Stomach (tissue), 4 donors: ENCODE measurements around the gene FOXP2.

Source experiments
- CTCF ChIP-seq, 7 experiments: fragments of 450-650 bp in 4 of 7; fragments of 200-600 bp in 3 of 7; sonication (generic) in 3 of 7; IDR thresholded peaks; one replicate each; pipeline ENCODE4 v1.5.1; 2016 to 2019; ENCODE audit warnings: antibody characterized with exemption in 7 of 7, control low read depth in 2 of 7, mild to moderate bottlenecking in 1 of 7
- POLR2AphosphoS5 ChIP-seq, 3 donors: sonication (generic); formaldehyde crosslinking; IDR thresholded peaks; one replicate each; pipeline ENCODE4 v1.6.1; 2016; ENCODE audit warnings: antibody characterized with exemption in 3 of 3

GRCh38 chr7:114368492-114368891 lies 46.1 kb upstream of the FOXP2 start:
- TF ChIP-seq CTCF (IDR thresholded peaks at IDR 0.05), result no peak
- TF ChIP-seq POLR2AphosphoS5 (IDR thresholded peaks at IDR 0.05), result no peak
